ENCODE results near the gene ARHGEF40.

The ARHGEF40 gene

GRCh38 chr14:21103710-21104447 is 33.8 kb downstream of the ARHGEF40 start:
- H4K20me1 ChIP-seq (ENCODE audit: insufficient read depth, low read length) = no peaks in the 10 kb centered on the region
- no peaks in the 10 kb centered on the region for H3K9me3 ChIP-seq (ENCODE audit: insufficient read depth, low read length, severe bottlenecking)
- peak overlapping the region; percentile 92 for H3K4me2 ChIP-seq (ENCODE audit: insufficient read depth, low read length)
- peak; percentile 85 for ATAC-seq (ENCODE audit: insufficient read depth, low read depth)
- H3K27me3 ChIP-seq (ENCODE audit: insufficient read depth, low read length, poor library complexity) = no peaks in the 10 kb centered on the region
- no peak for TF ChIP-seq EZH2 (IDR thresholded peaks at IDR 0.05; ENCODE audit: borderline replicate concordance, low read depth, low read length, severe bottlenecking)
- TF ChIP-seq CTCF (IDR thresholded peaks at IDR 0.05; ENCODE audit: borderline replicate concordance, extremely low read depth, low read length, poor library complexity, severe bottlenecking) = peak; percentile 86
- H3K27ac ChIP-seq (ENCODE audit: low read length) = peak overlapping the region; percentile 95
- peak overlapping the region; percentile 81 for H2AFZ ChIP-seq (ENCODE audit: low read depth, low read length)
- peak; percentile 96 for DNase-seq
- H3K9ac ChIP-seq (ENCODE audit: low read depth, low read length) = peak overlapping the region; percentile 85
- peak overlapping the region; percentile 44 to 77 for H3K4me3 ChIP-seq (ENCODE audit: low read depth in 1 of 2, low read length in 2 of 2)
- H3K4me1 ChIP-seq (ENCODE audit: insufficient read depth, low read length) = peaks cover 59% of the 10 kb centered on the region
- H3K36me3 ChIP-seq (ENCODE audit: insufficient read depth, low read length) = no peaks in the 10 kb centered on the region
- H3K79me2 ChIP-seq (ENCODE audit: insufficient read depth, low read length) = peaks cover 25% of the 10 kb centered on the region

- Histone ChIP-seq H3K9ac (ENCODE audit: low read depth, low read length) (peak overlapping the region; percentile 85), H2AFZ (ENCODE audit: low read depth, low read length) (peak overlapping the region; percentile 81), H3K27me3 (ENCODE audit: insufficient read depth, low read length, poor library complexity) (no peaks in the 10 kb centered on the region), H3K27ac (ENCODE audit: low read length) (peak overlapping the region; percentile 95), H3K36me3 (ENCODE audit: insufficient read depth, low read length) (no peaks in the 10 kb centered on the region), H3K4me3 (ENCODE audit: low read depth in 1 of 2, low read length in 2 of 2) (peak overlapping the region; percentile 44 to 77), H3K79me2 (ENCODE audit: insufficient read depth, low read length) (peaks cover 25% of the 10 kb centered on the region), H3K4me1 (ENCODE audit: insufficient read depth, low read length) (peaks cover 52% of the 10 kb centered on the region), H3K9me3 (ENCODE audit: insufficient read depth, low read length, severe bottlenecking) (no peaks in the 10 kb centered on the region), H4K20me1 (ENCODE audit: insufficient read depth, low read length) (no peaks in the 10 kb centered on the region), H3K4me2 (ENCODE audit: insufficient read depth, low read length) (peak overlapping the region; percentile 92)
- DNase-seq (peak; percentile 78), ATAC-seq (ENCODE audit: insufficient read depth, low read depth) (peak; percentile 59)
- TF ChIP-seq EZH2 (IDR thresholded peaks at IDR 0.05; ENCODE audit: borderline replicate concordance, low read depth, low read length, severe bottlenecking) = no peak
- peak; percentile 99 for TF ChIP-seq CTCF (IDR thresholded peaks at IDR 0.05; ENCODE audit: borderline replicate concordance, extremely low read depth, low read length, poor library complexity, severe bottlenecking)
Observed at GRCh38 chr14:21104448-21105060, 34.5 kb downstream of the ARHGEF40 start.

- no peak for ATAC-seq (ENCODE audit: insufficient read depth, low read depth)
- peaks cover 25% of the 10 kb centered on the region for H3K79me2 ChIP-seq (ENCODE audit: insufficient read depth, low read length)
Observed at GRCh38 chr14:21105095-21105494, 35.0 kb downstream of the ARHGEF40 start.

More at GRCh38 chr14:21105095-21105494, 35.0 kb downstream of the ARHGEF40 start:
- Histone ChIP-seq H3K4me3 (ENCODE audit: low read depth in 1 of 2, low read length in 2 of 2) (peak overlapping the region; percentile 44 to 77; a peak in 3 of 4 replicates), H3K4me1 (ENCODE audit: insufficient read depth, low read length) (peaks cover 47% of the 10 kb centered on the region), H3K4me2 (ENCODE audit: insufficient read depth, low read length) (peak overlapping the region; percentile 92), H3K9me3 (ENCODE audit: insufficient read depth, low read length, severe bottlenecking) (no peaks in the 10 kb centered on the region), H3K36me3 (ENCODE audit: insufficient read depth, low read length) (no peaks in the 10 kb centered on the region), H3K27me3 (ENCODE audit: insufficient read depth, low read length, poor library complexity) (no peaks in the 10 kb centered on the region), H3K9ac (ENCODE audit: low read depth, low read length) (peak overlapping the region; percentile 85), H4K20me1 (ENCODE audit: insufficient read depth, low read length) (no peaks in the 10 kb centered on the region), H3K27ac (ENCODE audit: low read length) (peak overlapping the region; percentile 95), H2AFZ (ENCODE audit: low read depth, low read length) (no peak overlapping the region)
- TF ChIP-seq CTCF (IDR thresholded peaks at IDR 0.05; ENCODE audit: borderline replicate concordance, extremely low read depth, low read length, poor library complexity, severe bottlenecking) (no peak), EZH2 (IDR thresholded peaks at IDR 0.05; ENCODE audit: borderline replicate concordance, low read depth, low read length, severe bottlenecking) (no peak)
- no peak for DNase-seq
